ENCODE measurements around the gene PLA2G3. TPM values are rescaled to one million over a fixed set of nuclear protein-coding genes. Genes with fewer than 3 reads are reported as not detected.

The PLA2G3 gene
- total and polyA plus RNA-seq, 12 donors = 0.09 TPM; not detected in 11

MicroRNAs encoded within 50 kb of the gene (microRNA counts, 767-probe panel; counts per million panel counts)
- microRNA hsa-miR-3928 = 0 counts per million in 2 donors

Small RNA genes within 50 kb of the gene (microRNA-seq; reads per million reads assigned to microRNA genes)
- 4.0 to 11.4 (median 9.8) reads per million in 3 donors for gene MIR3928

Small RNA genes within 50 kb of the gene (small RNA-seq; reads per million reads assigned to genes)
- 0.24 to 0.50 reads per million in 2 donors for gene MIR3928

Other genes starting within 250 kb of the PLA2G3 start
- gene MORC2, start 171.7 kb downstream of the PLA2G3 start, total RNA-seq = 10 to 100 TPM; 13.9 to 32.1 (median 17.2) TPM
- 10 to 100 TPM; 19.7 to 60.1 (median 25.8) TPM for gene MORC2, start 171.7 kb downstream of the PLA2G3 start, polyA plus RNA-seq
- gene TUG1, start 171.2 kb downstream of the PLA2G3 start, total RNA-seq = 10 to 100 TPM; 33.3 to 90.5 (median 55.0) TPM
- gene TUG1, start 171.2 kb downstream of the PLA2G3 start, polyA plus RNA-seq = 10 to 100 TPM; 46.7 to 66.4 (median 47.0) TPM
- gene SMTN, start 59.2 kb downstream of the PLA2G3 start, total RNA-seq = 100 to 1,000 TPM in 4 of 9 donors, 10 to 100 TPM in 5; 13.0 to 115 (median 99.5) TPM
- gene SMTN, start 59.2 kb downstream of the PLA2G3 start, polyA plus RNA-seq = 100 to 1,000 TPM in 1 of 3 donors, 10 to 100 TPM in 1, 1 to 10 TPM in 1; 4.6 to 155 (median 58.6) TPM
- gene SELENOM, start 32.9 kb downstream of the PLA2G3 start, total RNA-seq = 100 to 1,000 TPM in 6 of 9 donors, 10 to 100 TPM in 2, 1 to 10 TPM in 1; 6.6 to 546 (median 108) TPM
- 100 to 1,000 TPM in 2 of 3 donors, 10 to 100 TPM in 1; 22.9 to 208 (median 134) TPM for gene SELENOM, start 32.9 kb downstream of the PLA2G3 start, polyA plus RNA-seq
- gene INPP5J, start 17.5 kb downstream of the PLA2G3 start, total RNA-seq = 1 to 10 TPM in 7 of 9 donors, under 1 TPM in 2; 0.48 to 8.1 (median 2.4) TPM
- gene INPP5J, start 17.5 kb downstream of the PLA2G3 start, polyA plus RNA-seq = 1 to 10 TPM in 2 of 3 donors, under 1 TPM in 1; 0.48 to 5.8 (median 2.1) TPM
- gene RNF185, start 19.7 kb upstream of the PLA2G3 start, total RNA-seq = 10 to 100 TPM; 15.9 to 45.5 (median 34.3) TPM
- gene RNF185, start 19.7 kb upstream of the PLA2G3 start, polyA plus RNA-seq = 10 to 100 TPM; 16.0 to 41.7 (median 16.4) TPM
- 10 to 100 TPM; 16.9 to 36.1 (median 24.3) TPM for gene LIMK2, start 71.8 kb upstream of the PLA2G3 start, total RNA-seq
- gene LIMK2, start 71.8 kb upstream of the PLA2G3 start, polyA plus RNA-seq = 10 to 100 TPM; 12.6 to 18.7 (median 14.9) TPM
- gene PIK3IP1, start 152.0 kb upstream of the PLA2G3 start, total RNA-seq = 100 to 1,000 TPM in 3 of 9 donors, 10 to 100 TPM in 6; 13.7 to 161 (median 74.4) TPM
- gene PIK3IP1, start 152.0 kb upstream of the PLA2G3 start, polyA plus RNA-seq = 10 to 100 TPM; 12.1 to 22.8 (median 12.8) TPM
- 10 to 100 TPM; 14.4 to 34.8 (median 27.2) TPM for gene PATZ1, start 205.8 kb upstream of the PLA2G3 start, total RNA-seq
- 10 to 100 TPM in 2 of 3 donors, 1 to 10 TPM in 1; 9.2 to 21.8 (median 21.0) TPM for gene PATZ1, start 205.8 kb upstream of the PLA2G3 start, polyA plus RNA-seq

All from adrenal gland (tissue), 12 donors.